ENCODE measurements around the gene CAD. TPM values are rescaled to one million over a fixed set of nuclear protein-coding genes. Genes with fewer than 3 reads are reported as not detected.

CAD gene
- total RNA-seq, 3 donors from 2014 or later (not counting 1 experiment from before 2014, with no cell fraction given) = 21.8 to 26.6 (median 24.0) TPM

DNA sequence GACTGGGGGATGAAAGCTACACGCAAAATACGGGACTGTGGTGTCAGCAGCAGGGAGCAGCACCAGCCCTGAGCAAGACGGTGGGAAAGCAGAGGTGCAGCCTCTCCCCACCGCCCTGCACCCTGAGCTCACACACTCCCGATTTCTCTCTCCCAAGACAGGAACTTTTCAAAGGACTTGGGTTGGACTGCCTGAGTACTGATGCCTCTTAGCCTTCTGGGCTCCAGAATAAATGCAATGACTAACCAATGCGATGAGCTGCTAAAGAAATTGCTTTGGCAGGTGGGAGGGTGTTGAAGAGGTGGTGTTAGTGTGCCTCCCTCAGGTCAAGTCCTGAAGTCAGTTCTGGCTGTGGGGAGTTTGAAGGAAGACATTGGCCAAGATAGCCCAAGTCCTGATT lies 74.7 kb downstream of the CAD start:
- H3K4me3 Mint-ChIP-seq = no peak overlapping the region
- Histone ChIP-seq H3K27me3 (ENCODE audit: control insufficient read depth, insufficient read depth, low read length) (no peaks in the 10 kb centered on the region), H3K27ac (ENCODE audit: low read length) (no peak overlapping the region), H3K4me1 (ENCODE audit: control insufficient read depth, insufficient read depth, low read length) (peaks cover 6% of the 10 kb centered on the region), H3K36me3 (ENCODE audit: control insufficient read depth, insufficient read depth, low read length) (no peaks in the 10 kb centered on the region), H3K4me3 (ENCODE audit: low read length) (no peak overlapping the region), H3K9me3 (ENCODE audit: control insufficient read depth, insufficient read depth, low read length) (no peaks in the 10 kb centered on the region)
- TF ChIP-seq, protein P1, sequence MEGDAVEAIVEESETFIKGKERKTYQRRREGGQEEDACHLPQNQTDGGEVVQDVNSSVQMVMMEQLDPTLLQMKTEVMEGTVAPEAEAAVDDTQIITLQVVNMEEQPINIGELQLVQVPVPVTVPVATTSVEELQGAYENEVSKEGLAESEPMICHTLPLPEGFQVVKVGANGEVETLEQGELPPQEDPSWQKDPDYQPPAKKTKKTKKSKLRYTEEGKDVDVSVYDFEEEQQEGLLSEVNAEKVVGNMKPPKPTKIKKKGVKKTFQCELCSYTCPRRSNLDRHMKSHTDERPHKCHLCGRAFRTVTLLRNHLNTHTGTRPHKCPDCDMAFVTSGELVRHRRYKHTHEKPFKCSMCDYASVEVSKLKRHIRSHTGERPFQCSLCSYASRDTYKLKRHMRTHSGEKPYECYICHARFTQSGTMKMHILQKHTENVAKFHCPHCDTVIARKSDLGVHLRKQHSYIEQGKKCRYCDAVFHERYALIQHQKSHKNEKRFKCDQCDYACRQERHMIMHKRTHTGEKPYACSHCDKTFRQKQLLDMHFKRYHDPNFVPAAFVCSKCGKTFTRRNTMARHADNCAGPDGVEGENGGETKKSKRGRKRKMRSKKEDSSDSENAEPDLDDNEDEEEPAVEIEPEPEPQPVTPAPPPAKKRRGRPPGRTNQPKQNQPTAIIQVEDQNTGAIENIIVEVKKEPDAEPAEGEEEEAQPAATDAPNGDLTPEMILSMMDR (IDR thresholded peaks at IDR 0.05) = no peak
- intact Hi-C loops (cut with micrococcal nuclease) = no loop called here
- H3K36me3 Mint-ChIP-seq = no peaks in the 10 kb centered on the region
- ATAC-seq (no peak), DNase-seq (no peak)
- no peaks in the 10 kb centered on the region for H3K4me1 Mint-ChIP-seq
- WGBS (ENCODE audit: insufficient coverage) = 88% methylated on average over 6 of the region's 6 CpGs
- no peak overlapping the region for H3K27ac Mint-ChIP-seq
- H3K27me3 Mint-ChIP-seq (ENCODE audit: low read depth in 2 of 2) = peaks cover 8% of the 10 kb centered on the region in 2 donors
- H3K9me3 Mint-ChIP-seq = no peaks in the 10 kb centered on the region

Other genes with a start within 250 kb of the CAD start
- gene MAPRE3, start 246.7 kb upstream of the CAD start, total RNA-seq = 1 to 10 TPM; 3.9 to 5.0 (median 4.2) TPM
- gene TMEM214, start 184.4 kb upstream of the CAD start, total RNA-seq = 10 to 100 TPM; 64.9 to 81.1 (median 79.2) TPM
- 10 to 100 TPM in 2 of 3 donors, 1 to 10 TPM in 1; 10.0 to 12.0 (median 10.8) TPM for gene AGBL5, start 165.7 kb upstream of the CAD start, total RNA-seq
- gene OST4, start 145.7 kb upstream of the CAD start, total RNA-seq = 100 to 1,000 TPM; 178 to 207 (median 192) TPM
- gene EMILIN1, start 138.8 kb upstream of the CAD start, total RNA-seq = under 1 TPM; 0.31 to 0.78 (median 0.41) TPM
- 1 to 10 TPM; 3.7 to 4.0 (median 3.8) TPM for gene KHK, start 130.6 kb upstream of the CAD start, total RNA-seq
- not detected for gene CGREF1, start 98.2 kb upstream of the CAD start, total RNA-seq
- 1 to 10 TPM in 2 of 3 donors, under 1 TPM in 1; 0.88 to 2.4 (median 1.2) TPM for gene ABHD1, start 93.6 kb upstream of the CAD start, total RNA-seq
- gene PREB, start 82.7 kb upstream of the CAD start, total RNA-seq = 10 to 100 TPM; 24.6 to 41.5 (median 31.2) TPM
- gene PRR30, start 78.0 kb upstream of the CAD start, total RNA-seq = not detected
- not detected for gene TCF23, start 68.4 kb upstream of the CAD start, total RNA-seq
- gene ATRAID, start 5.3 kb upstream of the CAD start, total RNA-seq = 10 to 100 TPM; 65.5 to 76.6 (median 76.5) TPM
- gene SLC5A6, start 5.1 kb upstream of the CAD start, total RNA-seq = 100 to 1,000 TPM in 1 of 3 donors, 10 to 100 TPM in 2; 86.2 to 102 (median 93.7) TPM
- gene SLC30A3, start 45.7 kb downstream of the CAD start, total RNA-seq = not detected
- not detected for gene DNAJC5G, start 58.1 kb downstream of the CAD start, total RNA-seq
- under 1 TPM in 2 of 3 donors, not detected in 1; 0.18 to 0.21 TPM for gene TRIM54, start 65.1 kb downstream of the CAD start, total RNA-seq
- gene UCN, start 91.1 kb downstream of the CAD start, total RNA-seq = 1 to 10 TPM; 1.6 to 3.6 (median 2.4) TPM
- 10 to 100 TPM; 63.9 to 75.2 (median 64.8) TPM for gene MPV17, start 105.7 kb downstream of the CAD start, total RNA-seq
- 10 to 100 TPM; 56.1 to 68.7 (median 59.7) TPM for gene GTF3C2, start 139.4 kb downstream of the CAD start, total RNA-seq
- gene EIF2B4, start 153.0 kb downstream of the CAD start, total RNA-seq = 10 to 100 TPM; 35.0 to 44.5 (median 40.8) TPM
- 100 to 1,000 TPM in 2 of 3 donors, 10 to 100 TPM in 1; 96.3 to 107 (median 100) TPM for gene SNX17, start 153.2 kb downstream of the CAD start, total RNA-seq
- 10 to 100 TPM; 24.2 to 28.1 (median 26.1) TPM for gene ZNF513, start 163.4 kb downstream of the CAD start, total RNA-seq
- 10 to 100 TPM; 63.9 to 73.8 (median 69.5) TPM for gene PPM1G, start 192.2 kb downstream of the CAD start, total RNA-seq
- gene NRBP1, start 211.3 kb downstream of the CAD start, total RNA-seq = 100 to 1,000 TPM; 240 to 278 (median 262) TPM
- gene KRTCAP3, start 225.0 kb downstream of the CAD start, total RNA-seq = 1 to 10 TPM; 4.4 to 8.4 (median 5.1) TPM

All from natural killer cell (primary cell).